CD4-positive, alpha-beta T cell treated with Interleukin-4 for 4 hours (primary cell): ENCODE data around the gene CTNNA3.

ENCODE experiments used
- DNase-seq: peaks from one replicate; pipeline ENCODE4 v3.0.0-alpha.2; 2020

The CTNNA3 gene

DNA sequence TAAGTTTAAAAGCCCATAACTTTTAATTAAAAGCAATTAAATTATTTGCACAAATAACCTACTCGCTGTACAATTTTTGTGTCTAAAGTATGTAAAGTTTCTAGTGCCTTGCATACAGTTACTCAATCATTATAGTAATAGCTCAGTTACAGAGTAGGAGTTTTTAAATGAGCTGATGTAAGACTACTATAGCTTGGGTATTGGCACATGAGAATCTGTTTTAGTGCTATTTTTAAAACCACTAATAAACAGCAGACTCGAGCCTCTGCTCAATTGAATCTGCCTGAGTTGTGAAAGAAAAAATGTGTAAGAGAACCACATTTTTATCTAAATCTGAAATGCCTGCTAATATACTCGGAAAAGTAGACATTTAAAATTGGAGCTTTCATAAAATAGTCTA, 31.1 kb downstream of the CTNNA3 start:
- DNase-seq = no peak

DNA sequence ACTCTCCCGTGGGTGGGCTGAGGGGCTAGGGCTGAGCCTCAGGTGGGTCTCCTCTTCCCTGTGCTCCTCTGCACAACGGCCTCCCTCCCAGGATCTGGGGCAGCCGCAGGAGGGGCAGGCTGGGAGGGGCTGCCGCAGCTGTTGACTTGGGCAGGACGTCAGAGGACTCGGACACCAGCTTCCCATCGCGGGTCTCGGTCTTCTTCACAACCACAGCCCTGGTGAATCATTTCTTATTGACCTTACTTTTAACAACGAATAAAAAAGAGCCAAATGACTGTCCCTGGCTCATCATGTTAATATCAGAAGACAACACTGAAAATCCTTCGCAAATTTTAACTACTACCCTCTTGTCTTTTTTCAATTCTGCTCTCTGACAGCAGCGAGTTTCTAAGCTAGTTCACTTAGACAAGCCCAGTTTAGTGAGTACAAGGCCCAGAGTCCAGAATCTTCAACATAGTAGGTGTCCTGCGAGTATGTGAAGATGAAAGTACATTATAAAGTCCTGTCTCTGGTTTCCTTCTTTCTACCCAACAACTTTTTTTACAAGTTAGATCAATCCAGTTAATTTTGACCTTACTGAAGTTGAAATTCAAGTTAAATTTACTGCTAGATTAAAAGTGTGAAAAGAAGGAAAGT, 32.4 kb downstream of the CTNNA3 start:
- no peak for DNase-seq

DNA sequence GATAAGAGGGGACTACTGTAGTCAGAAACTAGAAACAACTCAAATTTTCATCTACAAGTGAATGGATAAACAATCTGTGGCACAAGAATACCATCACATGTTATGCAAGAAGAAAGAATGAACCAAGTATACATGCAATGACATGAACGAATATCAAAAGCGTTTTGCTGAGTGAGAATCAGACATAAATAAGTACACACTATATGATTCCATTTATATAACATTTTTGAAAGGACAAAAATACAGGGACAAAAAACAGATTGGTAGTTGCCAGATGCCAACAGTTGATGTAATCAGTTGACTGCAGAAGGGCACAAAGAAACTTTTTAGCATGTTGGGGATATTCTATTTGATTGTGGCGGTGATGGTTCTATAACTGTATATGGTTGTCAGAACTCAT, 33.6 kb downstream of the CTNNA3 start:
- no peak for DNase-seq

DNA sequence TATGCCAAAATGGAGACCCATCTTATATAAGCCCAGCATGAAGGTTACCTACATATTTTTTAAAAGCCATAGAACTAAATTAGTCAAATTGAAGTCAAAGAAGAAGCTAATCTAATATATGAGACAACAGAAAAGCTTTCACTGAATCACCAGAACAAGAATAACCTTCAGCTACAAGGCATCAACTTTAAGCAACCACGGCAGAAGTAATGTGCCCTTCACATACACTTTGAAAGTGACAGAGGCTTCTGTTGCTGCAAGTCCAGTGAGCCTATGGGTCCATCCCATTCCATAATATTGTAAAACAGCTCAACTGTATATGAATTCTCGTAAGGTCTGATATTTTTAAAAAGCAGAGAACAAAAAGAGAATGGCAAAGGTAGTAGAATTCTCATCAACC, 36.5 kb downstream of the CTNNA3 start:
- no peak for DNase-seq

DNA sequence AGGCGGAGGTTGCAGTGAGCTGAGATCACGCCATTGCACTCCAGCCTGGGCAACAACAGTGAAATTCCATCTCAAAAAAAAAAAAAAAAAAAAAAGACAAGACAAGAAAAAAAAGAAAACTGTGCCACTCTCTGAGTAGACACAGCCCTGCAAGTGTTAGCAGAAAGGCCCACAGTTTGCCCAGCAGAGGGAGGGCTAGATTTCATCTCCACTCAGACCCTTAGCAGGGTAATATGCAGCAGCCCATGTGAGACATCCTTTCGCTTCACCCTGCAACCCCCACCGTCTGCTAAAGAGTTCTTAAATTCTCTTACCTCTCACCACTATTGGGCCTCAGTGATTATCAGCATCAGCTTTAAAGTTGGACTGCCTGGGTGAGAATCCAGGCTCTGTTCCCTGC, 38.2 kb downstream of the CTNNA3 start:
- no peak for DNase-seq

DNA sequence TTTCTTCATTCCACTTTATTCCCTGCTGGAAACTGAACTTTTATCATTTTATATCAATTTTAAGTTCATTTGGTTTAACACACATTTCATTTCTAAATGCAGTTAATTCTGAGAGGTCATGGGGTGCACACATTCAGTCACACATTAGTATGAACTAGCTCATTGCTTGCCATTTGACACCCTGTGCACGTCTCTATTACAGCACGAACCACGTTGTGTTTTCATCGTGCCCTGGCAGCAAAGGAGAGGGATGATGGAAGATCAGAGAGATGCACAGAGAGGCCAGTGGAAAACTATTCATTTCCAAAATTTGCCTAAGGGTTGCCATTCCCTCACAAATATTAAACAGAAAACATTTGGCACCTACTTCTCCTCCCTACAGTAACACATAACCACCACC, 45.4 kb downstream of the CTNNA3 start:
- DNase-seq = no peak

DNA sequence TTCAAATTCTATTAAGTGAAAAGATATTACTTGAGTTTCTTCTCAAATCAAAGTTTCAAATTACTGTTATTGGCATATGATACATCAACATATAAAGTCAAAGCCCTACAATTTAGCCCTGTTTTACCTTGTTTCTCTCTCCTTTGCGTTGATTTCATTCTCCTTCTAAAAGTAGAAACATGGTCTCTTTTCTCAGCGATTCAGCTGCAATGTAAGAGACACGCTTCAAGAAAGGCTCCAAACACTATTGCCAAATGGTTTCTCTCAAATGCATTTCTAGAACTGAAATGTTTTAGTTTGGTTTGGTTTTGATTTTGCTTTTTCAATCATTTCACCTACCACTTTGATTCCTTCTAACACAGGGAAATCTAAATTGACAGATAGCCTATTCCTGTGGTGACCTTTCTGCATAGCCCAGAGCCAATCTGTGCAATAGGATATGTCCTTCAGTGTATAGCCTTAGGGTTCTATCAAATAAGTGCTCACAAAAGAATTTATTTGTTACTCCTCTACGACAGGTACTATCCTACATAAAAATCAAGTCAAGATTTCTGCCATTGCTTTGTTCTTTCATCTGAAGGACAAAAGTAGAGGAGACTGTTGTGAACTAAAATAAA, 47.3 kb downstream of the CTNNA3 start:
- DNase-seq = no peak

DNA sequence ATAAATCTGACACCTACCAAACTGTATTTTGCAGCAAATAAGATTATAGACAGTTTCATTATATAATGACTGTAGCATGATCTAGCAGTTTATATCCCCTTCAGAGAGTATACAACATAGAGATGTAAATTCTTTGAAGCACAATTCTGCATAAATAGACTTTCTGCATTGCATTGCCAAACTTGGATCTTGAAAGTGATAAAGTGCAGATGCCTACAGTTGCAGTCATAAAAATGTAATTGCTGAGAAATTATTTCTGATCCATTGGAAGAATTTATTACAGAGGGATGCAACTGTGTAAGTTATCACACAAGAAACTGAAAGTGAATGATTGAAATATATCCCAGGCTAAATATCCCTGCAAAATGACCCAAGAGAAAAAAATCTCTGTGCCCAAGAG, 65.1 kb downstream of the CTNNA3 start:
- no peak for DNase-seq

DNA sequence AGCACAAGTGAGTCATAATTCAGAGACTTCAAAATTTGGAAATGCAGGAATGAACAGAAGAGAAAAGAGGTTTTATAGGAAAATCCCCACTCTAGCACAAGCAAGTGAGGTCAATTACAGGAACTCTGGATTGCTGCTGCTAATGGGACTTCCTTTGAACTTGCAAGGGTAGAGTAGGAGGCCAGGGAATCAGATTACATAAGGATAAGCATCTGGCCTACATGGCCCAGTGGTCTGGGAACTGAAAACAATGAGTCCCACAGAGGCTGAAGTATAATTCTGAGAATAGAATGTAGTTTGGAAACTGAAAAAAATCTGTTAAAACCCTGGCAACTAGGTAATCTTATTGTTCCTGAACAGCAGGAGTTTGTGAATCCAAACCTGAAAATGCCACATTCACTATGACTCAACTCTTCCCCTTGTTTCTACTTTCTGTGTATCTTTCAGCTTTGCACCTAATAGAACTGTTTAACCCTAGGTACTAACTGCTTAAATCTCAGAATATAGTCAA, 66.5 kb downstream of the CTNNA3 start:
- DNase-seq = no peak

DNA sequence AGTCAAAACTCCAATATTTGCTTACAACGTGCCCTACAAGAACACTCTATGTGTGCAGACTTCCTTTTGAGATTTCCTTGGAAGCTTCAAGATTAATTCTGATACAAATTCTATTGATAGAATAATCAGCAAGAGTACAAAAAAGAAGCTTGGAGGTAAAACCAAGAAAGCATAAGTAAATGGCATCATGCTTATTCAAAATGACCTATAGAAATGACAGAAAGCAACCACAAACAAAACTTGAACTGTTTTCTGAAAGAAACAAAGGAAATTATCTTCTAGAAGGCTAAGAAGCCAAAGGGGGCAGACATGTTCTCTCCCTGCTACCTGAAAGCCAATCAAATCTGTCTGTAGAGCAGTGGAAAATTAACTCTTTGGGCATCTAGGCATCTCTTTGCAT, 73.0 kb downstream of the CTNNA3 start:
- DNase-seq = no peak

DNA sequence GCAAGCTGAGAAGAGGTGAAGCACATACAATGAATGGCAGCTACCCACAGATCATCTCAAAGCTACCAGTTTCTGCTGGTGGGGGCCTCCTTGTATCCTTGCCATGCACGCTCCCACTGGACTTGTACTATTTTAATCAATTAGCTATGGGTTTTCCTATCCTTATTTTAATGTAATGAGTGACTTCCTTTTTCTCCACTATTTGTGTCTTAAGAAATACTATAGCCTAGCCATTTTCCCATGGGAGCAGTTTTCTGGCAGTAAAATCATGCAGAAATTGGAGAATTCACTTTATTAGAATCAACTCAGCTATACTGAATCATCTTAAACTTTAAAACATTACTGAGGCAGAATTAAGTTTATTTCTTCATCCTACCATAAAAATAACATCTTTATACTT, 73.5 kb downstream of the CTNNA3 start:
- DNase-seq = no peak

DNA sequence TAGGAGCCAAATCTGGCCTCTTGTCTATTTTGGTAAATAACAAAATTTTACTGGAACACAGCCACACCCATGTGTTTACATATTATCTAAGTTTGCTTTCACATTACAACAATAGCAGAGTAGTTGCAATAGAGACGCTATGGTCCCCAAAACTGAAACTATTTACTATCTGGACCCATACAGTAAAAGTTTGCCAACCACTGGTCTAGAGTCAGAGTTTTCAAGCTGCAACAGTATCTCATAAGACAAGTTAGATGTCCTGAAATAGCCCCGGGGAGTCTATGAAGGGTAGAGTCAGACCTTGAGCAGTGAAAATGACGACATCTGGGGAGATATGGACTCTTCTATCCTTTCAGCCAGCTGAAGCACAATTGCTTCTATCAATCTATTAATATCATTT, 74.2 kb downstream of the CTNNA3 start:
- DNase-seq = no peak

DNA sequence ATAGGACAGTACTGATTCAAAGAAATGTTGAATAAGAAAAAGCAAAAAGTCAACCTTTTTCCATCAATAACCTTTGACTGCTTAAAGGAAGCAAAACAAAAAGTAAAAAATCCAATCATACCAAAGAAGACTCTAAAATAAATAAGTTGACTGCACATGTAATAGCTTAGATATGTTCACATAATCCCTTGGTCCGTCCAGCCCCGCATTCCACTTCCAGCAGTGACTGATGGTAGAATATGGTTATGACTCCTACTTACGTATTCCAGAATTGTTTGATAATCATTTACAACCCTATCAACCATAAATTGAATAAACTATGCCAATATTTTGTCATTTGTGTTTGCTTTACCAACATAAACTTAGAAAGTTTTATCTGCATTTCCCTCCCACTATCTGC, 77.9 kb downstream of the CTNNA3 start:
- no peak for DNase-seq

DNA sequence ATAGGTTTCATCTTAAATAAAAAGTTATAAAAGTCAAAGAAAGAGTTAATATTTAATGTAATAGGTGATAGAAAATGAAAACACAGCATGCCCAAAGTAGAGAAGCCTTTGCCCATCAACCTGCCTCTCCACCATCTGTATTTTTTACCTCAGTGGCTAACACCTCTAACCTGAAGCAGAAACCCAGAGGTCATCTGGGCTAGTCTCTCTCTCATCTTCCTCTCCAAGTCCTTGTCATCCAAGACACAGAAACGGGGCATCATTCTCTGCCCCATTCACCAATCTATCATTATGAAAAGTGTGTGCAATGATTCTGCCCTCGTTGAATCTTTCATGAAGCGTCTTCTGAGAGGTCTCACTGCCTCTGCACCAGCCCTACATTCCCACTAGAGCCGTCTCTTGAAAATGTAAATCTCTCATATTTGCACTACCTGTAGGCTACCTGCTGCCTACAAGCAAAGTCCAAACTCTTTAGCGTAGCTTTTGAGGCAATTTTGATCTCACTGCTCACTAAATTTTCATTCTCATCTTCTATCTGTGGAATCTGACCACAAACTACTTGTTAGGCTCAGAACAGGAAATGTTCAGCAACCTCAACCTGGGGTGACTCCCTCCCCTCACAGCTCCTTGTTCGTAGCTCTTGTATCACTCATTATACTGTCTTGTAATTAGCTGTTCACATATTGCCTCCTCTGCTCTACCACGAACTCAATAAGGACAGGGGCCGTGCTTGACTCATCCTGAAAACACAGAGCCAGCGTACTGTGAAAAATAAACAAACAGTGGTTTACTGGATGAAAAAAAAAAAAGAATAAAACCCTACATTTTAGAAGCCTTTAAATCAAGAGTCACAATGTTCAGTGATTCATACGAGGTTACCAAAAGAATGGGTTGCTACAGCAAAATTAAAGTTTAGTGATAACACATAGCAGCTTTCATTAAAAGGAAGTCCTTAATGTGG, 83.1 kb downstream of the CTNNA3 start:
- DNase-seq = peak; percentile 88

DNA sequence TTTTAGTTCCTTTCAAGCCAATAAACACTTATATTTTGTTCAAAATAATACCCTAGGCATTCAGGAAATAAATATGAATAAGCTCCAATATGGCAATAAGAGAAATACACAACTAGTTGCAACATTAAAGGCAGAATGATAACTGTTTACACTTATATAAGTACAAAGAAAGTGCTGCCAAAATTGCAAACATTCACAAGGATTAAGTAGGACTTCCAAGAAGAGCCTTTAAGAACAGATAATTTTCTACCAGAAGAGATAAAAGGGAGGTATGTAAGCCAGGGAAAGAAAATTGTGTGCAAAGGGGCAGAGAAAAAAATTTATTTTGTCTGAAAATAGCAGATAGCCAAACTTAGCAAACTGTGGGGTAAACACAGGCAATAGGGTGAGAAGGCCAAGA, 83.8 kb downstream of the CTNNA3 start:
- DNase-seq = no peak

DNA sequence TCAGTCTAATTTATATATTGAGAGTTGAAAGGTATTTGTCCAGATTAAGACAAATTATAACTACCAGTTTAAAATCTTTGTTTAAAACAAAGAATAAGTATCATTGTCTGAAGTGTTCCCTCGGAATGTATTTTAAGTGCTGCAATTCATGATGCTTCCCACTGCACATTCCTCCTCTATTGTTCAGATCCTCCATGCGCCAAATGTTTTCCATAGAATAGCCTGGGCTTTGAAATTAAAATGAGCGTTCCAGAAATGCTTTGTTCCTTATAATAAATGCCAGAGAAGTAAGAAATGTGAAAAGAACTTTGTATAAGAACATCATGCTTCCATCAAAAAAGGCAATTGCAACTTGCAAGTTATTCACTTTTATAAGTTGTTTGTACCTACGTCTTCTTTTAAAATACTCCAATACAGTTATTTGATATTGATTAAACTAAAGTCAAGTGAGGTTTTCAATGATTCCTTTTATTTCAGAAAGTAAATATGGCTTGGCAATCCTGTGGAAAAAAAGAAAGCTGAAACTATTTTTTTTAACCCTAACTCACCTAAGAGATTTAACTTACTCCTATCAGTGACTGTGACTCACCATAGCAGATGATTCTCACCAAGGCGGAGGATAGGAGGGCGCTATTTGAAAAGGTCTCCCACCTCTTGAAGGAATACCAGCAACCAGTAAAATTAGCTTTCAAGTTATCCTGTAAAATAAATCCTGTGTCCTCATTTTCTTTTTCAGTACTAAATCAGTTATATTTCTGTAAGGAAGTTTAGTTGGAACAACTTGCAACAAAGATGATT, 85.8 kb downstream of the CTNNA3 start:
- no peak for DNase-seq

DNA sequence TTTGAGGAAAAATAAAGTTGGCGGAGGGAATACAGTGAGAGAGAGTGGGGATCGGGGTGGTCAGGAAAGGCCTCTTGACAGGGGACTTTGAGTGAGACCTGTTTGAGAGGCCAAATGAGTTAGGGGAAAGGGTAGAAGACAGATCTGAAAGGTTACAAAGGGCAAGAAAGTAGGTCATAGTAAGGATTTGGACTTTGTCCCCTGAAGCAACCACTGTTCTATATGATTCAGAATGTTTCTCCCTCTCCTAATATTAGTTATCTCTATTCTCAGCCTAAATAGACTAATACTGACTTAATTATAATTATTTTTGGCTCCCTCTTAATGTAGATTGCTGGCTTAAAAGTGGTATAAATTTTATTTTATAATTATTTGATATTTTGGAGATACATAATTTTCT, 88.0 kb downstream of the CTNNA3 start:
- no peak for DNase-seq

DNA sequence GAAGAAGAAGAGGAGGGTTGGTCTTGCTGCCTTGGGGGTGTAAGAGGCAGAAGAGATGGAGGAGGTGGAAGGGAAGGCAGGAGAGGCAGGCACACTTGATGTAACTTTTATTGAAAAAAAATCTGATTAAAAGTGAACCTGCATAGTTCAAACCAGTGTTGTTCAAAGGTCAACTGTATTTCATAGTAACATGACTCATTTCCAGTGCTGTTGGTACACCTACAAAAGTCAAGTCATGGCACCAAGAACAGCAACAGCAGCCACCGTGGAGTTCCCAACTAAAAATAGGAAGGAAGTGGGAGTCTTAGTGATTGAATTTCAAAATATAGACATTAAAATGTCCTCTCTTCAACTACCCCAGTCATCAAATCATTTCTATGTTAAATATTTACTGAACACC, 88.5 kb downstream of the CTNNA3 start:
- no peak for DNase-seq

DNA sequence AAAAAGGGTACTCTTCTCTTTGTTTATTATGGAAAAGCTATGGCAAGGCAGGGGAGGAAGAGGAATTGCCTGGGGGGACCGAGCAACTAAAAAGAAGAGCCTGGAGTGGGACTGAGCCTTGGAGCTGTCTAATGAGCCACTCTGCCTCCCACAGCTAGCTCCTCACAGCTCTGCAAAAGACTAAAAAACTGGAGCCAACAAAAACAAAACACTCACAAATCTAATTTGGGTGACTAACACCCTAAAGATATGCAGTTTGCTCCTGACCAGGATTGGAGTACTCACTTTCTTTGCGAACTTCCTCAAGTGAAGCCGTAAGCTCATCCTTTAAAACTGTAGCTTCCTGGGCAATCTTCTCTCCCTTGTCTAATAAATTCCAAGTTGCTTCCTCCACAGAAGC, 89.4 kb downstream of the CTNNA3 start:
- DNase-seq = no peak

DNA sequence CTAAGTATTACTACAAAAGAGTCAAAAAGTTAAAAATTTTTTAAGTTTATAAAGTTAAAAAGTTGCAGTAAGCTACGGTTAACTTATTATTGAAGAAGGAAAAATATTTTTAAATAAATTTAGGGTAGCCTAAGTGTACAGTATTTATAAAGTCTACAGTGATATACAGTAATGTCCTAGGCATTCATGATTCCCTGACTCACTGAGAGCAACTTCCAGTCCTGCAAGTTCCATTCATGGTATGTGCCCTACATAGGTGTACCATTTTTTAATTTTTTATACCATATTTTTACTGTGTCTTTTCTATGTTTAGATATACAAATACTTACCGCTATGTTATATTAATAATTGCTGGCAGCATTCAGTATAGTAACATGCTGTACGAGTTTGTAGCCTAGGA, 92.3 kb downstream of the CTNNA3 start:
- DNase-seq = no peak

DNA sequence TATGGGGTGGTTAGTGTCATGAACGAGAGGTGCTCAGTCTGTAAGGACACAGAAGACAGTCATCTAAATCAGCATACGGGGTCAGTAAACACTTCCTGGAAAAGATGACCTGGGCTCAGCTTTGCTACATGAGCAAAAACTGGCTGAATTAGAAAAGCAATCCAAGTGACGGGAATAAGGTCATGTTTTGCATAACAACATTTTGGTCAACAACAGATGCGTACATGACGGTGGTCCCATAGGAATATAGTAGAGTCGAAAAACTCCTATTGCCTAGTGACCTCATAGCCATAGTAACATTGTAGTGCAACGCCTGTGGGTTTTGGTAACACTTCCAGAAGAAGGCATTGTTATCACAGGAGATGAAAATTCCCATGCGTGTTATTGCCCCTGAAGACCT, 92.9 kb downstream of the CTNNA3 start:
- no peak for DNase-seq

DNA sequence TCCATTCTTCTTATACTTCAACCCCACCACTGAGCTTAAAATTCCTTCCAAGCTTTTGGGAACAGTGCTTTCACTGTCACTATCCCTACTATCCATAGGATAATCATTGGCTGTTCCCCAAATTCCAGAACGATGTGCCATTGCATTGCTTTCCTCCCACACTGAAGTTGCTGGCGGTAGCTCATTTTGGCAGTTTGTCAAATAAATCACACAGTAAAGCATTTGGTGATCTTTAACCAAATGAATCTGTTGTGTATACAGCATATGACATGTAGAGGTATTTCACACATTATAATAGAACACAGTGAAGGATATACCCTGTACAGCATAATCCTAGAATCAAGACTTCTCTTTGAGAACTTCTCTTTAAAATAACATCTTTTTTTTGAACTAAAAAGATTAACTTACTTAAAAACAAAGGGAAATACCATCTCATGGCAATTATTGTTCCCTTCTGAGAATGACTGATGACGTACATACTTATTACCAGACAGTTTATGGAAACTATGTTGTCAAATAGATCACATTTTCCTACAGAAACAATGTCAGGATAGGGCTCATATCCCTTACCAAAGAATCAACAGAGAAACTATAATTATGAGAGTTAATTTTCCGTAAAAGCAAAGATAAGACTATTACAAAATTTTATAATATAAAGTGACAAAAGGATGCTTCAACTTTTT, 93.6 kb downstream of the CTNNA3 start:
- DNase-seq = no peak
